ENCODE data around the gene UNC93B1. TPM values are rescaled to one million over a fixed set of nuclear protein-coding genes. Genes with fewer than 3 reads are reported as not detected.

UNC93B1 gene
- total RNA-seq, 1 experiment from 2014 or later: 75.5 TPM

- no peak for DNase-seq
- no peaks in the 10 kb centered on the region for H3K9me3 ChIP-seq (ENCODE audit: insufficient read depth, low read depth)
- H2AFZ ChIP-seq: peak overlapping the region; percentile 89
- peaks cover 7% of the 10 kb centered on the region; the same call in 1 of the 2 replicates for H3K36me3 ChIP-seq (ENCODE audit: low read depth)
- ChIA-PET CTCF (no interaction called here), POLR2A (ENCODE audit: unreplicated experiment) (no interaction called here)
- H3K4me2 ChIP-seq: peak overlapping the region; percentile 83
- H3K79me2 ChIP-seq (ENCODE audit: low read depth): peaks cover 49% of the 10 kb centered on the region
- no peaks in the 10 kb centered on the region for H3K27me3 ChIP-seq (ENCODE audit: insufficient read depth, low read depth)
- intact Hi-C loops (cut with micrococcal nuclease; ENCODE audit: unreplicated experiment): no loop called here
- no peaks in the 10 kb centered on the region for H4K20me1 ChIP-seq (ENCODE audit: insufficient read depth)
- TF ChIP-seq EZH2 (IDR thresholded peaks at IDR 0.05; ENCODE audit: low read depth) (no peak), CTCF (conservative IDR thresholded peaks at IDR 0.05) (no peak)
- TSS peak; percentile 27 for BruUV-seq (replicated peaks)
- peak overlapping the region; percentile 91 for H3K4me3 ChIP-seq
- peaks cover 36% of the 10 kb centered on the region for H3K4me1 ChIP-seq (replicated peaks; ENCODE audit: insufficient read depth)
- no peaks in the 10 kb centered on the region for H3K9me2 ChIP-seq (ENCODE audit: insufficient read depth)
- H3K27ac ChIP-seq: peak overlapping the region; percentile 3; the same call in 1 of the 2 replicates
- peaks cover 42% of the 10 kb centered on the region for H3F3A ChIP-seq (ENCODE audit: insufficient read depth, low read depth)
Measured at GRCh38 chr11:68031144-68031464, 27.2 kb upstream of the UNC93B1 start.

GRCh38 chr11:68030318-68031143 lies 26.6 kb upstream of the UNC93B1 start, which contains the start of gene NDUFS8:
NDUFS8 (plus strand) TSS chr11:68030681; CDS start chr11:68032152, 1,471 bp downstream.
- intact Hi-C loops (cut with micrococcal nuclease; ENCODE audit: unreplicated experiment): loop anchor here (1.0 kb wide), 2 partner anchors 8 to 16 kb away; no protein-coding TSS in a partner anchor
- H3F3A ChIP-seq (ENCODE audit: insufficient read depth, low read depth): peaks cover 40% of the 10 kb centered on the region
- peaks cover 36% of the 10 kb centered on the region for H3K4me1 ChIP-seq (replicated peaks; ENCODE audit: insufficient read depth)
- H2AFZ ChIP-seq: peak within 1 kb of the TSS; percentile 89
- ChIA-PET CTCF (no interaction called here), POLR2A (ENCODE audit: unreplicated experiment) (interaction anchor here (0.7 kb wide), 1 partner anchor 88 kb away, joined by 4 read pairs; no protein-coding TSS in a partner anchor)
- H4K20me1 ChIP-seq (ENCODE audit: insufficient read depth): no peaks in the 10 kb centered on the region
- peak within 1 kb of the TSS; percentile 87 for H3K27ac ChIP-seq
- no peaks in the 10 kb centered on the region for H3K9me3 ChIP-seq (ENCODE audit: insufficient read depth, low read depth)
- BruUV-seq (replicated peaks): no TSS peak
- peak; percentile 96 to 99 for DNase-seq
- TF ChIP-seq CTCF (conservative IDR thresholded peaks at IDR 0.05): no peak
- no peak for TF ChIP-seq EZH2 (IDR thresholded peaks at IDR 0.05; ENCODE audit: low read depth)
- H3K9me2 ChIP-seq (ENCODE audit: insufficient read depth): no peaks in the 10 kb centered on the region
- peaks cover 49% of the 10 kb centered on the region for H3K79me2 ChIP-seq (ENCODE audit: low read depth)
- peaks cover 7% of the 10 kb centered on the region; the same call in 1 of the 2 replicates for H3K36me3 ChIP-seq (ENCODE audit: low read depth)
- H3K27me3 ChIP-seq (ENCODE audit: insufficient read depth, low read depth): no peaks in the 10 kb centered on the region
- H3K4me2 ChIP-seq: peak within 1 kb of the TSS; percentile 99
- peak within 1 kb of the TSS; percentile 91 for H3K4me3 ChIP-seq

- H3K4me1 ChIP-seq (replicated peaks; ENCODE audit: insufficient read depth): peaks cover 36% of the 10 kb centered on the region
- POLR2A ChIA-PET (ENCODE audit: unreplicated experiment): interaction anchor here (0.6 to 0.7 kb wide), 4 partner anchors 15 to 1590 kb away, joined by 3 to 24 read pairs (median 5); no protein-coding TSS in a partner anchor
- peaks cover 49% of the 10 kb centered on the region for H3K79me2 ChIP-seq (ENCODE audit: low read depth)
- intact Hi-C loops (cut with micrococcal nuclease; ENCODE audit: unreplicated experiment): loop anchor here (2.0 kb wide), 1 partner anchor 18 kb away; the partner anchor contains the start of gene ALDH3B1
- H3K9me3 ChIP-seq (ENCODE audit: insufficient read depth, low read depth): no peaks in the 10 kb centered on the region
- H3K27me3 ChIP-seq (ENCODE audit: insufficient read depth, low read depth): no peaks in the 10 kb centered on the region
- CTCF ChIA-PET: interaction anchor here (0.6 kb wide), 1 partner anchor 35 kb away, joined by 8 read pairs; no protein-coding TSS in a partner anchor
- H3K4me3 ChIP-seq: peak overlapping the region; percentile 91
- peaks cover 40% of the 10 kb centered on the region for H3F3A ChIP-seq (ENCODE audit: insufficient read depth, low read depth)
- TF ChIP-seq EZH2 (IDR thresholded peaks at IDR 0.05; ENCODE audit: low read depth) (no peak), CTCF (conservative IDR thresholded peaks at IDR 0.05) (no peak)
- DNase-seq: peak in 1 of 2 experiments; percentile 70
- peak overlapping the region; percentile 99 for H3K4me2 ChIP-seq
- 0 out of 2 replicates have a peak, but pooled peaks cover 2% of the 10 kb centered on the region for H3K36me3 ChIP-seq (ENCODE audit: low read depth)
- 0 out of 2 replicates have a peak overlapping the region, but pooled peaks have one; percentile 20 for H2AFZ ChIP-seq
- BruUV-seq (replicated peaks): no TSS peak
- H4K20me1 ChIP-seq (ENCODE audit: insufficient read depth): no peaks in the 10 kb centered on the region
- peak overlapping the region; percentile 87 for H3K27ac ChIP-seq
- H3K9me2 ChIP-seq (ENCODE audit: insufficient read depth): no peaks in the 10 kb centered on the region
Measured at GRCh38 chr11:68028802-68029545, 25.1 kb upstream of the UNC93B1 start.

All from PC-9 (cell line).